HG03565 (cell line): ENCODE data around the gene ULBP2.
"Not testable (repeated sequence)": the region's sequence is repeated elsewhere in the genome, so short reads cannot be mapped to it uniquely, and the experiment has no call there.

Source experiments
- ATAC-seq: cut with Tn5 transposase; IDR thresholded peaks from one replicate; pipeline ENCODE4 v1.9.1; 2021; ENCODE audit warnings: mild to moderate bottlenecking, moderate library complexity; ENCODE audit not compliant: unreplicated experiment

Gene ULBP2

DNA sequence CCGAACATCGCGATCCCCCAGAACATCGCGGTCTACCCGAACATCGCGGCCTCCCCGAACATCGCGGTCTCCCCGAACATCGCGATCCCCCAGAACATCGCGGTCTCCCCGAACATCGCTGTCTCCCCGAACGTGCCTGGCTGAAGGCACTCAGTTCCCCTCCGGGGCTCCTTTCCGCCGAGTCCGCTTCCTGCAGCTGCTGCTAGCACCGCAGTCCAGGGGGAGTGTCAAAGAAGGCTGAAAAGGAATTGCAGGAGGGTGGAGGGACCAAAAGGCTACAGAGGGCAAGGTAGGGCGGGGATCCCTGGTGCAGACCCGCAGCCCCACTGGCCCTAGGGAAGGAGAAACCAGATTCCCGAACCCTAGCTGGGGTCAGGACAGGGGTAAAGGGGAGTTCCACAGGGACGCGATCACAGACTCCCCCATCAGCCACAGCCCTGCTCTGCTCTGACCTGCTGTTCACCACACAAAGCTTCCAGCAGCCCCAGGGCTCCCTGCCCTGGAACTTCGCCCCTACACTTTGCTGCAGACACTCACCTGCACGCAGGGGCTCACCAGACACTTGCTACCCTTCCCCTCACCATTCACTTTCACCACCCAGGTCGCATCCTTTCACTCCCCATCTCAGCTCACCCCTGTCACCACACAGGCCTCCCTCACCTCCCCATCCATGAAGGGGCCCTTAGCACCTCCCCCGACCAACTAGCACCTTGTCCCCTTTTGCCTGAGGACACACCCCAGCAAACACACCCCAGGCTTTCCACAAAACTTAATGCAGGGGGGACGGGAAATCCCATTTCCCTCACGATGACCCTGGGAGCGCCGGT lies 23.6 kb downstream of the ULBP2 start:
- ATAC-seq, result no peak

DNA sequence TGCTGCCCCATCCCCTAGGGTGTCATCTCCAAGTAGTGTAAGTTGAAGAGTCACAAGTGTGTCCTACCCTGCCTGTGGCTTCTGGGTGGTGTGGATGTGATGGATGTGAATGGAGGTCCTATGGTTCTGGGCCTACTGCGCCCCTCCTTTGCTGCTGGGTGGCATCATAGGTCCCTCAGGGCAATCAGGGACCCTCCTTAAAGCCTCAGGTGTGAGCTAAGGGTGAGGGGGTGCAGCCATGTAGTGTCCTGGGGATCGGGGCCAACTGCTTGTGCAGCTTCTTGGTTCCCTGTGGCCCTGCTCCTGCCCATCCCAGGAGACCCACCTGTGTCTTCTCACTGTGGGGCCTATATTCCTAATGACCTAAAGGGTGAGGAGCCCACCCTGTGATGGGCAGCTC lies 24.5 kb downstream of the ULBP2 start:
- ATAC-seq, result not testable (repeated sequence)

DNA sequence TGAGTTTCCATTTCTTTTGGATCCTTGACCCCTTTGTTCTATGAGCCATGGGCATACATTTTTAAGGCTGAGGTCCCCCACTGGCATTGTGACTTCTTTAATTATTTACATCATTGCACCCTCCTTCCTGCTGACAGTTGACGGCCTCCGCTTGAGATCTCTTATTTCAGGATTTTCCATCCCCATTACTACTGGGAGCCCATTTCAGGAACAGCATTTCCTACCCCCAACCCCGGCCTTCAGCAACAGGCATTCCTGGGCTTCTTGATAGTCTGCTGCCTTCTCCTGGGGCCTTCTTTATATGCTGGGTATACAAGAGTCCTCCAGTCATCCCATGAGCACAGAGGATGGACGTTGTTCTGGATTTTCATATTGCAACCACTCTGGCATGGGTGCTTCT lies 25.8 kb downstream of the ULBP2 start:
- no peak for ATAC-seq

- ATAC-seq, result not testable (repeated sequence)
Observed at GRCh38 chr6:149967999-149968398, 26.2 kb downstream of the ULBP2 start.

GRCh38 chr6:149968909-149969308 lies 27.1 kb downstream of the ULBP2 start:
- ATAC-seq, result not testable (repeated sequence)

DNA sequence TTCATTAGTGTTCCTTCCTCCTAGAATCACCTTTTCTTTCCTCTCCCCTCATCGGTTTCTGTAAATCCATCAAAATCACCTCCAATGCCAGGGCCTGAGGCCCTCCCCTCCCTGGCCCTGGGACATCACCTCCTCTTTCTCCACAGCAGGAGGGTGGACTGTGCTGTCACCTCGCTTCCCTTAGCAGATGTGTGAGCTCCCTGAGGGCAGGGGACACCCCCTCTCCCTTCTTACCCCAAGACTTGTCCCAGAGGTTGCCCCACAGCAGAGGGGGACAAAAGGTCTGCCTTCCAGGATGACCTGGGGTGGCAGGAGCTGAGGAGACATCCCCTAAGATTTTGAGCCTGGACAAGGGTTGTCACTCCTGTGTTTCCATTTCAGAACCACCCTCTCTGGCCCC lies 27.8 kb downstream of the ULBP2 start:
- ATAC-seq, result no peak

- ATAC-seq, result not testable (repeated sequence)
Observed at GRCh38 chr6:149974394-149974793, 32.6 kb downstream of the ULBP2 start.

DNA sequence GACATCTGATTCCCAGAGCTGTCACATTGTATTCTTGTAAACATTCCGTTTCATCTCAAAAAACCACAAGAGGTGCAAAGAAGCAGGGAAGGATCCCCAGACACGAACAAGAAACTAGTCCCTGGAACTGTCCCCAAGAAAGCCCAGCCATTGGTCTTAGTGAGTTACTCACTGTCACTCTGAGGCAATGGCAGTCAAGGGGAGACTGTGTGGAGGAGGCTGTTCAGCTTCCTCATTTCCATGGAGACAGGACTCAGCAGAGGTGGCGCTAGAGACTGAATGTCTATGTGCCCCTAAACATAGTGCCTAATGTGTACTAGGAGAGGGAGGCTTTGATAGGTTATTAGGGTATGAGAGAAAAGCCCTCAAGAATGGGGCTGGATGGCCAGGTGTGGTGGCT lies 33.0 kb downstream of the ULBP2 start:
- no peak for ATAC-seq

GRCh38 chr6:149975400-149975799 lies 33.6 kb downstream of the ULBP2 start:
- ATAC-seq, result no peak

DNA sequence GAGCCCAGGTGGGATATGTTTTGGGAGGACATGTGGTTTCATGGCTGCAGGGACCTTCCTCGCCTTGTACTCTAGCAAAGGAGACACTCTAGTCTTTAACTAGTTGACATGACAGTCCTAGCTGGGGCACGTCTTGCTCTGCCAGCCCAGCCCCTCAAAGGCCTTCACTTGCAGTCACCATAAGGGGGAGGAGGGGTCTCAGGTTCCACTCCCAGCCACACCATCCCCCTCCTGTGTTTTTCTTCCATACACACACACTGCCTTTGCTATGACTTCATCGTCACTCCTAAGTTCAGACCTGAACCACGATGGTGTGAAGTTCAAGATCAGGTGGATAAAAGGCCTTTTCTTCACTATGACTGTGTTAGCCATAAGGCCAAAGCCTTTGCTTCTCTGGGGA lies 35.4 kb downstream of the ULBP2 start:
- no peak for ATAC-seq

- no peak for ATAC-seq
Observed at GRCh38 chr6:149978610-149979009, 36.8 kb downstream of the ULBP2 start.

- no peak for ATAC-seq
Observed at GRCh38 chr6:149979293-149979692, 37.5 kb downstream of the ULBP2 start.

DNA sequence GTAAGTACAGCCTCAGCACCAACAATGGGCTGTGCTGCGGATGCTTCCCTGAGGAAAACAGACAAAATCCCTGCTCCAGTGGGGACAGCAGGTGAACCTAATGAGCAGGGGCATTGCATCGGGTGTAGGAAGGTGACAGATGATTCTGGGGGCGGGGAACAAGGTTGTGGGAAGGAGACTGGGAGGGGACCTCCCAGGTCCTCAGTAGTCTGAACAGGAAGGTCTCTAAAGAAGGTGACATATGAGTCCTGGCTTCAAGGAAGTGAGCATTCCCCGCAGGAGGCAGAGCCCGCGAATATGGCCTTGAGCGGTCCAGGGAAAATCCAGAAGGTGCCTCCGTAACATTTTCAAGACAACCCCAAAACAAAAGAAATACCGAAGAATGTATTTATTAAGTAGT lies 41.3 kb downstream of the ULBP2 start:
- ATAC-seq, result no peak

GRCh38 chr6:149984773-149985172 lies 43.0 kb downstream of the ULBP2 start:
- no peak for ATAC-seq

- ATAC-seq, result no peak
Observed at GRCh38 chr6:149985481-149985937, 43.7 kb downstream of the ULBP2 start.

- no peak for ATAC-seq
Observed at GRCh38 chr6:149987602-149988107, 45.8 kb downstream of the ULBP2 start.

DNA sequence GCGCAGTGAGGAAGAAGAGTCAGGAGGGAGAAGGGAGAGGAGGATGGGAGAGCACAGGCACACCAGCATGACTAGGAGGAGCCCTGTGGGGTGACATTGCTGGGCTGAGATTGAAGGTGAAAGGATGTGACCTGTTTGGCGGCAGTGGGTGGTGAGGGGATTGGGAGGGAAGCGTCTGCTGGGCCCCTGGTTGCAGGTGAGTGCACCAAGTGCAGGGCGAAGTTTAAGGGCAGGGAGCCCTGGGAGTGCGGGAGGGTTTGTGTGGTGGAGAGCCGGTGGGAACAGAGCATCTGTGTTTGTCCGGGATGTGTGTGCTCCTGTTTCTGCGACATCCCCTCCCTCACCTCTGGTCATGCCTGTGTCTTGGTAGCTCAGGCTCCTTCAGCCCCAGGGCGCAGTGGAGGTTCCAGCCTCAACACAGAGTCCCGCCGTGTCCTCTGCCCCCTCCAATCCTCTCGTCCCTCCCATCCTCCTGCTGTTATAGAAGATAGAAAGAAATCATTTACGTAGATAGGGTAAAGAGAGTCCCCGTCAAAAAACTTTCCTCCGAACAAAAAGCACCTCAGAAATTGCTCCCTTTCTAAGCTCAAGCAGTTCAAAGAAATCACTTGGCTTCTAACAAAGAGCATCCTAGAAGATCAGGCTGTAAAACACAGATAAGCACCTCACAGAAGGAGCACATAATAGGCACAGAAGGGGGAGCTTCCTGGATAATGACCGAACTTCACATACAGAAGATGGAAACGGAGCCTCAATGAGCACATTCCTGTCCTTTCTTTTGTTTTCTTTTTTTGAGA lies 46.9 kb downstream of the ULBP2 start:
- no peak for ATAC-seq

DNA sequence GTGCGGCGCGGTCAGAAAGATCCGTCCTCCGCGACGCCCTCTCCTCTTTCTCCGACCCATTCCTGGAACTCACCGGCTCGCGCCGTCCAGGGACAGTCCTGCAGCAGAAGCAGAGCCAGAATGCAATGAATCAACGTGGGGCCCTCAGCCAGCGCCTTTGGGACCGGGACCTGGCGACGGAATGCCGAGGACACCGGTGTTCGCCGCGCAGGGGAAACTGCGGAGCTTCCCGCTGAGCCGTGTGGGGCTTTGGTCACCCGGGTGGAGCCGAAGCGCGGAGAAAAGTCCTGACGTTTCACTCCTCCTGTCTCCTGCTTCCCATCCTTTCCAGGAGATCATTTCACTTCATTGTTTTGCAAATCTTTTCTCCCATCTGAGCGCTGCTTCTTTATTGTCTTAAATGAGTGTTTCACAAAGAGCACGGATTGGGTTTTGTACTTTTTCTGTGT lies 48.4 kb downstream of the ULBP2 start:
- ATAC-seq, result no peak

DNA sequence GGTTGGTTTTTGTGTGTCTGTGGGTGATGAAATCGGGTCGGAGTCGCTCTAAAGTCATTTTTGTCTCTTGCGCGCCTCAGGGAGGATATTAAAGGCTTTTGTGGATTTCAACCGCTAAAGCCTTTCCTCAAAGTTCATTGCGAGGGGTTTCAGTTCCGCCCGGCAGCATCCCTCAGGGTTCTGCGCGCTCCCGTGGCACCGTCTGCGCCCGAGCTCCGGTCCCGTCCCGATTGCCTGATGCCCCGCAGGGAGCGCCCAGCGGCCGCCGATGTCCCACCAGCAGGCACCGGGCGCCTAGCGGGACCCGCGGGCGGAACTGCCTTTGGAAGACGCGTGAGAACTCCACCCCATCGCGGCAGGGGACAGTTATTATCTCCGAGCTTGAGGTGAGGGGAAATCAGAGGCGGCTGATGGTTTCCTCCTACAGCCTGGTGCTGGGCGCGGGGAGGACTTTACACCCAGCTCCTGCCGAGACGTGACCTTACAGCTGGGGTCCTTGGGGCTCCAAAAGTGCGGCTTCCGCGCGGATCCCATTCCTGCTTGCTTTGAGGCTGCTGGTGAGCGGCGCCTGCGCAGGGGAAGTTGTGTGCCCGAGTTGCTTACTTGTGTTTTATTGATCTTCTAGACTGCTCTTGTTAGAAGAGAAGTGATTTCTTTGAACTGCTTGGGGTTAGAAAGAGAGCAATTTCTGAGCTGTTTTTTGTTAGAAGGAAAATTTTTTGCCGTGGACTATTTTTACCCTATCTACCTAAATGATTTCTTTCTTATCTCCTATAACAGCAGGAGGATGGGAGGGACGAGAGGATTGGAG lies 49.1 kb downstream of the ULBP2 start:
- no peak for ATAC-seq

GRCh38 chr6:149991472-149991795 lies 49.6 kb downstream of the ULBP2 start:
- ATAC-seq, result not testable (repeated sequence)

DNA sequence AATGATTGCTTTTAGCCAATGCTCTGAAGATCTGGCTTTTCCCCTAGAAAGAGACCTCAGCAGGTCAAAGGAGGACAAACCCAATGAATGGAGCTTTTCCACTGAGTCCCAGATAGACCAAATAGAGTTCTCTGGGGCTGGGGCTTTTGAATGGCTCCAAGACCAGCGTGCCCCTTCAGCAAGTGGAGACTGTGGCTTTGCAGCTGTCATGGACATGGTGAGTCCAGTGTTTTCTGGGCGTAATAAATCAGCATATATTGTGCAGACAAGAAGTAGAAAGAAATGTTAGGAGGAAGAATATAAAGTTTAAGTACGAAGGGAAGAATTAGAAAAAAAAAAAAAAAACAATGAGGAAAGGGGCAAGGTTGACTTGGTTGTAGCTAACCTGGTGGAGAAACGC lies 50.0 kb downstream of the ULBP2 start:
- no peak for ATAC-seq
